Fibroblast of pulmonary artery (primary cell): ENCODE measurements around the gene SECTM1.
A peak's percentile ranks its signal among the peaks of the same experiment; 100 is the strongest.

Experiments
- DNase-seq: peaks from one replicate; pipeline ENCODE4 v3.0.0-alpha.2; 2010; ENCODE audit warnings: low read depth
- H3K4me3 ChIP-seq: replicated peaks from 2 replicates; pipeline ENCODE4 v1.5.1; 2011; ENCODE audit warnings: low read depth, mild to moderate bottlenecking, control low read depth, low read length, moderate library complexity
- TF ChIP-seq, protein P1 (sequence below): IDR thresholded peaks from 2 replicates; pipeline ENCODE4 v1.5.1; 2011; ENCODE audit warnings: mild to moderate bottlenecking, control low read depth, low read length, inconsistent platforms; ENCODE audit errors: missing control alignments

SECTM1 gene

DNA sequence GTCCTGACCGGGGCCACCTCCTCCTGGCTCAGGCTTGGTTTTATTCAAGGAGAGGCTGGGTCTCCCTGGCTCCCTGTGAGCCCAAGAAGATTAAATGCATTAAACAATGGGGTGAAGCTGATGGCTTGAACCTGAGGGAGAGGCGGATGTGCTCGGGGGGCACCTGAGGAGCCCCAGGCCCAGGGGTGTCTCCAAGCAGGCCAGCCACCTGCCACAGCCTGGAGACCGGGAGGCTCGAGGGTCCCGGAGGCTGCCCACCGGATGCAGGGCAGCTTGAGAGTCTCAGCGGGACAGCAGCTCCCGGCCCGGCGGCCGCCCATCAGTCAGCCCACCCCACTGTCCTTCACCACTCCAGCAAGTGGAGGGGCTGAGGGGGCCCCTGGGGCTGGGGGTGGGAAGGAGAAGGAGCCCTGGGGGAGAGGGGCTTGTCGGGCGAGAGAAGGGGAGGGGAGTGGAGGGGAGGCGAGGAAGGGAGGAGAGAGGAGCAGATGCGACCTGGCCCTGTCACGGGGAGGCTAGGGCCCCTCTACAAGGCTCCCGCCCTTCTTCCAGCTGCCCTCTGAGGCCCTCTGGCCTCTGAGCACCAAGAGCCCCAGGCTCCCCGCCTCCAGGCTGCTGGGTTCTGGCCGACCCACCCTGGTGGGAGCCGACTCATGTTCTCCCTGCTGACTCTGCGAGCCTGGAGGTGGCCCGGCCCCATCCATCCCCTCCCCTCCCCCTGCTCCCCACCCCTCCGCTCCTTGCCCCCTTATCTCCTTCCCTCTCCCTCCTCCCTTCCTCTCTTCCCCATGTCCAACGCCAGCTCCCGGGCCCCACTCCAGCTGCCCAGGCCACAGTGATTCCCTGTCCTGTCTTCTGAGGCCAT lies 29.4 kb downstream of the SECTM1 start:
- H3K4me3 ChIP-seq, result no peak overlapping the region
- TF ChIP-seq, protein P1, sequence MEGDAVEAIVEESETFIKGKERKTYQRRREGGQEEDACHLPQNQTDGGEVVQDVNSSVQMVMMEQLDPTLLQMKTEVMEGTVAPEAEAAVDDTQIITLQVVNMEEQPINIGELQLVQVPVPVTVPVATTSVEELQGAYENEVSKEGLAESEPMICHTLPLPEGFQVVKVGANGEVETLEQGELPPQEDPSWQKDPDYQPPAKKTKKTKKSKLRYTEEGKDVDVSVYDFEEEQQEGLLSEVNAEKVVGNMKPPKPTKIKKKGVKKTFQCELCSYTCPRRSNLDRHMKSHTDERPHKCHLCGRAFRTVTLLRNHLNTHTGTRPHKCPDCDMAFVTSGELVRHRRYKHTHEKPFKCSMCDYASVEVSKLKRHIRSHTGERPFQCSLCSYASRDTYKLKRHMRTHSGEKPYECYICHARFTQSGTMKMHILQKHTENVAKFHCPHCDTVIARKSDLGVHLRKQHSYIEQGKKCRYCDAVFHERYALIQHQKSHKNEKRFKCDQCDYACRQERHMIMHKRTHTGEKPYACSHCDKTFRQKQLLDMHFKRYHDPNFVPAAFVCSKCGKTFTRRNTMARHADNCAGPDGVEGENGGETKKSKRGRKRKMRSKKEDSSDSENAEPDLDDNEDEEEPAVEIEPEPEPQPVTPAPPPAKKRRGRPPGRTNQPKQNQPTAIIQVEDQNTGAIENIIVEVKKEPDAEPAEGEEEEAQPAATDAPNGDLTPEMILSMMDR, result no peak
- DNase-seq, result peak; percentile 59

DNA sequence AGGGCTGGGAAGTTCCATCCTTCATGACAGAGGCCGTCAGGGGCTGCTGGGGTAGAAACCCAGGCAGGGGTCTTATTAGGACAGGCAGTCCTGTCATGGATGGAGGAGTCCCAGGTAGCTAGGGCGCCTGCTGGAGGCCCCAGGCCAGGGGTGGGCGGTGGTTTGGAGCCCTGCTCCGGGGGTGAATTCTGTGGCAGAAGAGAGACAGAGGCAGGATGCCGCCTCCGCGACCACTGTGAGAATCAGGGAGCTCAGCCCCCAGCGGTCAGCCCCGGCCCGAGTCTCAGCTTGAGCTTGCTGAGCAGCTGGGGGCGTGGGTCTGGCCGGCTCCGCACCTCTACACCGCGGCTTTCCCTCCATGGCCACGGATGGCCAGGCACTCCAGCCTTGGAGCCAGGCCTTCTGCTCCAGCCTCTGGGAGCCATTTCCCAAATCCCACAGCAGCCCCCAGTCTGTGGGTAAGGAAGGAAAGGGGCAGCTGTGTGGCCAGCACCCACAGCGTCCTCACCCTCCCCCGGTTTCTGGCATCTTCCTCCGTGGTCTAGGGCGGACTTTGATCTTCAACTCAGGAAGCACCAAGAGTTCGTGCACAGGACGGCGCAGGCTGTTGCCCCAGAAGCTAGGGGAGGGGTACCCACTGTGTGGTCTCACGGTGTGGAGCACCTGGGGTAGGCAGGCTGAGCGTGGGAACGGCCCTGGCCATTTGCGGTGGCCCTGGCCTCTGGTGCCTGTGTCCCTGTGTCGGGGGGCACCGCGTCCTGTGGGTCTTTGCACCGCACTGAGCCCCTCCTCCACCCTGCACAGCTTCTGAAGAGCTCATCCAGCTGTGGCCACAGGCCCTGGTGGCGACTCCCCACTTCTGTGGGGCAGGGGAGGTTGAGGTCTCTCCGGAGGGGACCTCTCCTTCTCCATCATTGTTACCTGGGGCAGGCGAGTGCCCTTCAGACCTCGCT lies 30.3 kb downstream of the SECTM1 start:
- DNase-seq, result no peak
- TF ChIP-seq, protein P1, result no peak
- H3K4me3 ChIP-seq, result no peak overlapping the region

DNA sequence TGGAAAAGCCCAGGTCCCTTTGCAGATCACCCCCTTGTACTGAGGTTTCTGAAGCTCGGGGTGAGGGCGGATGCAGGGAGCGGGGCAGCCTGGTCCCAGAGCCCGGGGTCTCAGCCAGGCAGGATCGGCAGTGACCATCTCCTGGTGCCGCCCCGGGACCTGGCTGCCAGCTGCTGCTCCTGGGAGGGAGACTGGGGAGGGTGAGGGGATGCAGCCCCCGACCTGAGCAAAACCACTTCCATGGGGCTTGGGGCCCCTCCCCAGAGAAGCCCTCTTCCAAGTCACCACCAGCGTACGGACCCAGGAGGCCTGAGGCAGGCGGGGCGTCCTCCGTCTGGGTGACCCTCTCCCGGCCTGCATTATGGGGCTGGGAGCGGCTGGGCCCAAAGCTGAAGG lies 31.0 kb downstream of the SECTM1 start:
- no peak for DNase-seq
- TF ChIP-seq, protein P1, result no peak
- no peak overlapping the region for H3K4me3 ChIP-seq

DNA sequence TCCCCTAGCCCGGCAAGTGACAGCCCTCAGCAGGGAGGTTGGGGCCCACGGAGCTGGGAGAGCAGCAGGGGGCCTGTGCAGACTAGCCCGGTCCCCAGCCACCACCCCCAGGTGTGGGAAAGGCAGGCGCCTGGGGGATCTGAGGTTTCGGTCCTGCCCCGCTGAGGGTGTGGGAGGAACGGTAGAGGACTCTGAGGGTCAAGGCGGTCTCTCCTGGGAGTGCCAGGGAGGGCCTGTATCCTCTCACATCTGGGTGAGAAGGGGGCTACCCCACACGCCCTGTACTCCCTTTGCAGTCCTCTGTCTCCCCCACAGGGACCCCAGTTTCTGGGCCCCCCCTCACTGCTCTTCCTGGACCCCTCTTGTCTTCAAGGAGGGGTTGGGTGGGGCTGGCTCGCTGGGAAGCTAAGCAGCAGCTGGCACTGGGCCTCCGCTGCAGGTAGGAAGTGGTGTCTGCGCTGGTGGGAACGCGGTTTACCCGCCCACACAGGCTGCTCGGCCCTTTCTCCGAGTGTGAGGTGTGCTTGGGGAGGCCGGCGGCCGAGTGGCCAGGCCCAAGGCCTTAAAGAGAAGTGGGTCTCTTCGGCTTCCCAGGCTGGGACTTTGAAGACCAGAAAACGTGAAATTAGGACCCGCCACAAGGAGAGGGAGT lies 31.5 kb downstream of the SECTM1 start:
- TF ChIP-seq, protein P1, result no peak
- no peak for DNase-seq
- no peak overlapping the region for H3K4me3 ChIP-seq

DNA sequence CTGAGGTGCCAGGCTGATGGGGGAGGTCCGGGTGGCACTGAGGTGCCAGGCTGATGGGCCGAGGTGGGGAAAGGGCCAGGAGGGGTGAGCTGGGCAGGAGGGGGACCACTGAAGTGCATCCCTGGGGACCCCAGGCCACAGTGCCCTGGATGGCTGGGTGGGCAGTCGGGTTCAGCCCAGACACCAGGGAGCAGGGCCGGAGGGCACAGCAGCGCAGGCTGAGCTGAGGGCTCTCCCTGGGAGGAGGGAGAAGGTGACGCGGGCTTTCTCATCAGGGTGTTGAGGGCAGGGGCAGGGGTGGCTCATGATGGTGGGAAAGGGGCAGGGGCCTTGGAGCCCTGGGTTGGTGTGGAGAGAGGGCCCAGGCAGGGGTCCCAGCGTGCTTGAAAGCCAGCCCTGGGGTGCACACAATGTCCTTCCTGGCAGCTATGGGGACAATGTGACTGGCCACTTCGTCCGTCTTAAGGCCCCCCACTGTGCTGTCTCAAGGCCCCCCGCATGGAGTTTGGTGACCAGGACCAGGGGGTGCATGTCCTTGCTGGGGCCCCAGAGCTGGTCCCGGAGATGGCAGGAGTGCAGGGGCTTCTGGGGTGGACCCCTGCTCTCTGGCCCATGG lies 32.2 kb downstream of the SECTM1 start:
- no peak for DNase-seq
- TF ChIP-seq, protein P1, result no peak
- no peak overlapping the region for H3K4me3 ChIP-seq

DNA sequence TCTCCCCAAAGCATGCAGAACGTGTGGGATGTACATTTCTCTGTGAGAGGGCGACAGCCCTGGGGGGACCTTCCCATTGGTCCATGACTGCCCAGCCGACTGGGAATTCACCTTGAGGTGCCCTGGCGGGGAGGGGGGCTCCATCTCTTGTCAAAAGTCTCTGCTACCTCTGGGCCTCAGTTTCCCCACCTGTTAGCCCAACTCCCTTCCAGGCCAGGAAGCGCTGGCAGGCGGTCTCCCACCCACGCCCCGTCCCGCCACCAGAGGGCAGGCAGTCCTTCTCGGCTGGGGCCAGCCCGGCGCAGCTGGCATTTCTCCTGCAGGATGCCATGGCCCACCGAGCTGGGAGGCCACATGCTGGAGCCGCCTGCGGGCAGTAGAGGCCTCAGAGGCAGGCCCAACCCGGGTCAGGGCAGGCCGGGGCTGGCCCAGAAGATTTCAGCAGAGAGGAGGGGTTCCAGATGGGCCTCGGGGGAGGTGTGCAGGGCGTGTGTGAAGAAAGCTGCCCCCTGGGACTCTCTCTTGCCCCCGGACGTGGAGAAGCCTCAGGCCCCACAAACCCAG lies 32.8 kb downstream of the SECTM1 start:
- TF ChIP-seq, protein P1, result peak; percentile 69
- peak; percentile 63 for DNase-seq
- H3K4me3 ChIP-seq, result no peak overlapping the region
